Neural progenitor cell (in vitro differentiated cells): ENCODE measurements around the gene RRP1.

ENCODE experiments used
- CTCF ChIP-seq: fragments of 200-600 bp; sonication (generic); IDR thresholded peaks from 2 replicates; pipeline ENCODE4 v1.5.1; 2017; ENCODE audit warnings: antibody characterized with exemption, mild to moderate bottlenecking
- EZH2 ChIP-seq: fragments of 200-600 bp; sonication (generic); IDR thresholded peaks from 2 replicates; pipeline ENCODE4 v1.6.1; 2017; ENCODE audit warnings: antibody characterized with exemption, mild to moderate bottlenecking, moderate library complexity
- EZH2phosphoT487 ChIP-seq: fragments of 200-600 bp; sonication (generic); IDR thresholded peaks from 2 replicates; pipeline ENCODE4 v1.6.1; 2017; ENCODE audit warnings: antibody characterized with exemption

DNA sequence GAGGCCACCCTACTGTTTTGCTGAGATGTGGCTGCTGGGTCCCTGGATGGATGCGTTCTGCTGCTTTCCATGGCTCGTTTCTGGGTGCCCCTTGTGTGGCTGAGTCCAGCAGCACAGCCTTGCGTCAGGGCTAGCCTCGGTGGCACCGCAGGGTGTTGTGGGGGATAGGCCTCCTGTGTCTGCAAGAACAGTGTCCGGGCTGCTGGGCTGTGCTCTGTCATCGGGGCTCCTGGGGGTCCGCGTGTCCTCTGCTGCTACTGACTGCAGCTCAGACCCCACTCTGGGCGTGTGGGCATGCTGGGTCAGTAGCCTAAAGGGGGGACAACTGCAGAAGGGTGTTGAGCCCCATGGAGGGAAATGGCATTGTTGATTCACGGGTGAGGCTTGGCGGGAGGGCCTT, 4.9 kb downstream of the RRP1 start:
- TF ChIP-seq CTCF (no peak), EZH2 (no peak), EZH2phosphoT487 (no peak)
